Body of pancreas (tissue), 4 donors: ENCODE data around the gene CSAG1.

Source experiments
- POLR2A ChIP-seq, 3 donors: fragments of 450-650 bp; IDR thresholded peaks; one replicate each; pipeline ENCODE4 v1.6.1; 2016; ENCODE audit warnings: antibody characterized with exemption in 3 of 3, mild to moderate bottlenecking in 2 of 3
- TF ChIP-seq, protein P1 (sequence below), 7 experiments: fragments of 450-650 bp in 4 of 7; fragments of 200-600 bp in 3 of 7; sonication (generic) in 3 of 7; IDR thresholded peaks; one replicate each; pipeline ENCODE4 v1.5.1; 2016 to 2019; ENCODE audit warnings: antibody characterized with exemption in 7 of 7

DNA sequence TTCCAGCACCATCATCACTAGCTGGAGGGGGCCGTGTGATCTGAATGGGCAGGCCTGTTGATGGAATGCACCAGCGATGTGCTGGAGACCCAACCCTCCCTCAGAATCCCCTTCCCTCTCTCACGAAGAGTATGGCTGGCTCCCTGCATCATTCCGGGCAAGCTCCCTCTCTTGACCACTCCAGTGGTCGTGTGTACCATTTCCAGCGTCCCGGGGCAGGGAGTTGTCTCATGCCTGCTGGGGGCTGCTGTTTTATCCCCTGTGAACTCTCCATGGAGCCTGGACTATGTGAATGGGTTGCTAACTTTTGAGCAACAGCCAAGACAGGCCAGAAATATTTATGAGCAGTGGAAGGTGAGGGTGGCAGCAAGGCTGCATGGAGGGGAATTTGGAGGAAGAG lies 8.1 kb downstream of the CSAG1 start:
- no peak for TF ChIP-seq POLR2A (IDR thresholded peaks at IDR 0.05)
- TF ChIP-seq, protein P1, sequence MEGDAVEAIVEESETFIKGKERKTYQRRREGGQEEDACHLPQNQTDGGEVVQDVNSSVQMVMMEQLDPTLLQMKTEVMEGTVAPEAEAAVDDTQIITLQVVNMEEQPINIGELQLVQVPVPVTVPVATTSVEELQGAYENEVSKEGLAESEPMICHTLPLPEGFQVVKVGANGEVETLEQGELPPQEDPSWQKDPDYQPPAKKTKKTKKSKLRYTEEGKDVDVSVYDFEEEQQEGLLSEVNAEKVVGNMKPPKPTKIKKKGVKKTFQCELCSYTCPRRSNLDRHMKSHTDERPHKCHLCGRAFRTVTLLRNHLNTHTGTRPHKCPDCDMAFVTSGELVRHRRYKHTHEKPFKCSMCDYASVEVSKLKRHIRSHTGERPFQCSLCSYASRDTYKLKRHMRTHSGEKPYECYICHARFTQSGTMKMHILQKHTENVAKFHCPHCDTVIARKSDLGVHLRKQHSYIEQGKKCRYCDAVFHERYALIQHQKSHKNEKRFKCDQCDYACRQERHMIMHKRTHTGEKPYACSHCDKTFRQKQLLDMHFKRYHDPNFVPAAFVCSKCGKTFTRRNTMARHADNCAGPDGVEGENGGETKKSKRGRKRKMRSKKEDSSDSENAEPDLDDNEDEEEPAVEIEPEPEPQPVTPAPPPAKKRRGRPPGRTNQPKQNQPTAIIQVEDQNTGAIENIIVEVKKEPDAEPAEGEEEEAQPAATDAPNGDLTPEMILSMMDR (IDR thresholded peaks at IDR 0.05): no peak
